GM12891 (cell line): ENCODE measurements around the gene EHD2.
"Not testable (repeated sequence)": the region's sequence is repeated elsewhere in the genome, so short reads cannot be mapped to it uniquely, and the experiment has no call there.

Source experiments
- DNase-seq: peaks from one replicate; pipeline ENCODE4 v3.0.0; 2011; ENCODE audit warnings: low spot score; ENCODE audit not compliant: insufficient read length
- FAIRE-seq: peaks from 2 replicates; lab custom pipeline; 2011; peaks lifted over from hg19 to GRCh38; lab: Jason Lieb, UNC
- PAX5 ChIP-seq: IDR thresholded peaks from 2 replicates; pipeline ENCODE4 v1.6.1; 2011; ENCODE audit warnings: low read length, moderate library complexity, mild to moderate bottlenecking; ENCODE audit not compliant: insufficient read depth, severe bottlenecking
- POLR2A ChIP-seq: IDR thresholded peaks from 2 replicates; pipeline ENCODE4 v1.6.1; 2011; ENCODE audit warnings: low read depth, low read length, control low read depth
- POLR2AphosphoS5 ChIP-seq: IDR thresholded peaks from 2 replicates; pipeline ENCODE4 v1.6.1; 2011; ENCODE audit warnings: low read depth, low read length, control low read depth
- POU2F2 ChIP-seq: IDR thresholded peaks from 2 replicates; pipeline ENCODE4 v1.6.1; 2011; ENCODE audit warnings: low read depth, mild to moderate bottlenecking, control low read depth, low read length, moderate library complexity
- SPI1 ChIP-seq: IDR thresholded peaks from 2 replicates; pipeline ENCODE4 v1.6.1; 2011; ENCODE audit warnings: low read depth, low read length, control low read depth
- TAF1 ChIP-seq: IDR thresholded peaks from 2 replicates; pipeline ENCODE4 v1.6.1; 2011; ENCODE audit warnings: low read depth, low read length, control low read depth

EHD2 gene

GRCh38 chr19:47778954-47779351 lies 65.7 kb downstream of the EHD2 start:
- FAIRE-seq (peak; percentile 9), DNase-seq (no peak)
- TF ChIP-seq SPI1 (no peak), TAF1 (no peak), PAX5 (no peak), POU2F2 (no peak), POLR2A (no peak), POLR2AphosphoS5 (no peak)

- DNase-seq (no peak), FAIRE-seq (no peak)
- TF ChIP-seq POU2F2 (no peak), TAF1 (no peak), POLR2A (no peak), SPI1 (no peak), POLR2AphosphoS5 (no peak), PAX5 (no peak)
Observed at GRCh38 chr19:47779524-47780214, 66.4 kb downstream of the EHD2 start.

- no peak for DNase-seq
- TF ChIP-seq POLR2AphosphoS5 (no peak), PAX5 (no peak), POU2F2 (no peak), SPI1 (no peak)
- FAIRE-seq: no peak
Observed at GRCh38 chr19:47780215-47780551, 67.0 kb downstream of the EHD2 start.

- DNase-seq: no peak
- TF ChIP-seq POLR2AphosphoS5: no peak
- TF ChIP-seq TAF1: no peak
- TF ChIP-seq SPI1: no peak
- no peak for TF ChIP-seq PAX5
- TF ChIP-seq POLR2A: no peak
- TF ChIP-seq POU2F2: no peak
- FAIRE-seq: no peak
Observed at GRCh38 chr19:47781590-47782262, 68.5 kb downstream of the EHD2 start.

GRCh38 chr19:47786566-47786965 lies 73.3 kb downstream of the EHD2 start:
- FAIRE-seq: no peak
- TF ChIP-seq POU2F2: no peak
- TF ChIP-seq SPI1: no peak
- TF ChIP-seq POLR2A: no peak
- TF ChIP-seq PAX5: no peak
- TF ChIP-seq TAF1: no peak
- no peak for TF ChIP-seq POLR2AphosphoS5
- DNase-seq: no peak

- DNase-seq: not testable (repeated sequence)
Observed at GRCh38 chr19:47787307-47787706, 74.1 kb downstream of the EHD2 start.

GRCh38 chr19:47789811-47790210 lies 76.6 kb downstream of the EHD2 start:
- DNase-seq, FAIRE-seq: not testable (repeated sequence)

More at GRCh38 chr19:47787307-47787706, 74.1 kb downstream of the EHD2 start:
- not testable (repeated sequence) for FAIRE-seq

- peak; percentile 70 for DNase-seq
- no peak for TF ChIP-seq POLR2AphosphoS5
- no peak for TF ChIP-seq TAF1
- no peak for TF ChIP-seq POU2F2
- TF ChIP-seq SPI1: no peak
- TF ChIP-seq POLR2A: no peak
- TF ChIP-seq PAX5: no peak
Observed at GRCh38 chr19:47790398-47790814, 77.2 kb downstream of the EHD2 start.

GRCh38 chr19:47792616-47793015 lies 79.4 kb downstream of the EHD2 start:
- no peak for FAIRE-seq
- no peak for DNase-seq
- TF ChIP-seq TAF1 (no peak), SPI1 (no peak), PAX5 (no peak), POLR2AphosphoS5 (no peak), POU2F2 (no peak), POLR2A (no peak)

More at GRCh38 chr19:47790398-47790814, 77.2 kb downstream of the EHD2 start:
- FAIRE-seq: peak; percentile 81
